ENCODE data around the gene AMMECR1.

GRCh38 chrX:110210417-110211139 lies 107.3 kb downstream of the AMMECR1 start:
- TF ChIP-seq, protein P1, sequence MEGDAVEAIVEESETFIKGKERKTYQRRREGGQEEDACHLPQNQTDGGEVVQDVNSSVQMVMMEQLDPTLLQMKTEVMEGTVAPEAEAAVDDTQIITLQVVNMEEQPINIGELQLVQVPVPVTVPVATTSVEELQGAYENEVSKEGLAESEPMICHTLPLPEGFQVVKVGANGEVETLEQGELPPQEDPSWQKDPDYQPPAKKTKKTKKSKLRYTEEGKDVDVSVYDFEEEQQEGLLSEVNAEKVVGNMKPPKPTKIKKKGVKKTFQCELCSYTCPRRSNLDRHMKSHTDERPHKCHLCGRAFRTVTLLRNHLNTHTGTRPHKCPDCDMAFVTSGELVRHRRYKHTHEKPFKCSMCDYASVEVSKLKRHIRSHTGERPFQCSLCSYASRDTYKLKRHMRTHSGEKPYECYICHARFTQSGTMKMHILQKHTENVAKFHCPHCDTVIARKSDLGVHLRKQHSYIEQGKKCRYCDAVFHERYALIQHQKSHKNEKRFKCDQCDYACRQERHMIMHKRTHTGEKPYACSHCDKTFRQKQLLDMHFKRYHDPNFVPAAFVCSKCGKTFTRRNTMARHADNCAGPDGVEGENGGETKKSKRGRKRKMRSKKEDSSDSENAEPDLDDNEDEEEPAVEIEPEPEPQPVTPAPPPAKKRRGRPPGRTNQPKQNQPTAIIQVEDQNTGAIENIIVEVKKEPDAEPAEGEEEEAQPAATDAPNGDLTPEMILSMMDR (IDR thresholded peaks at IDR 0.05; ENCODE audit: low read depth, low read length) = no peak
- TF ChIP-seq, protein P2, sequence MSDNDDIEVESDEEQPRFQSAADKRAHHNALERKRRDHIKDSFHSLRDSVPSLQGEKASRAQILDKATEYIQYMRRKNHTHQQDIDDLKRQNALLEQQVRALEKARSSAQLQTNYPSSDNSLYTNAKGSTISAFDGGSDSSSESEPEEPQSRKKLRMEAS (IDR thresholded peaks at IDR 0.05; ENCODE audit: low read depth, low read length) = no peak
- no peak for TF ChIP-seq MYC (IDR thresholded peaks at IDR 0.05; ENCODE audit: low read depth, low read length)
- TF ChIP-seq POLR2A (IDR thresholded peaks at IDR 0.05; ENCODE audit: extremely low read depth, insufficient read length) = no peak

All from NB4 (cell line).